GM12864 (cell line): ENCODE data around the gene KRTDAP.

Experiments used
- DNase-seq: peaks from one replicate; pipeline ENCODE4 v3.0.0-alpha.2; 2011; ENCODE audit warnings: low read depth
- H3K4me3 ChIP-seq: 2 replicates; pipeline ENCODE4 v1.5.1; 2011; ENCODE audit warnings: mild to moderate bottlenecking, low read depth, low read length, control low read depth
- CTCF ChIP-seq: IDR thresholded peaks from 2 replicates; pipeline ENCODE4 v1.5.1; 2011; ENCODE audit warnings: low read depth, mild to moderate bottlenecking, moderate library complexity, low read length, control low read depth, inconsistent platforms; ENCODE audit errors: missing control alignments

KRTDAP gene

DNA sequence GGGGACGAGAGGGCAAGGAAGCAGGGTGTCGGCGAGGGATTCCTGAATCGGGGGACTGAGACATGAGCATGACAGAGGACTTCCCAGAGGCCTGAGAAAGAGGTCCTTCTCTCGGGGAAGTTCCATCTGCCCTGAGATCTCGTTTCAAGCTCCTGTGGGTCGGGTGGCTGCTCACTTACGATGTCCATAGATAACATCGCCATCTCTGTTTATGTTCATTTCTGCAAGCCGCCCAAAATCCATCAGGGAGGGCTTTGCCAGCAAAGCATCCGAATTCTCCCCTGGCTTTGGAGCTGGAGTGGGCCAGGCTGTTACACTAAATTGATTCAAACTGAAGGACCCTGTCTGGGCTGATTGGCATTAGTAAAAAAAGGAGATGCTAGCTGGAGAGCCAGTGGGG lies 17.3 kb upstream of the KRTDAP start:
- H3K4me3 ChIP-seq: no peak overlapping the region
- no peak for TF ChIP-seq CTCF
- DNase-seq: no peak

- no peak for TF ChIP-seq CTCF
- no peak for DNase-seq
- no peak overlapping the region for H3K4me3 ChIP-seq
These were observed 15.7 kb upstream of the KRTDAP start for GRCh38 chr19:35506011-35506410.

DNA sequence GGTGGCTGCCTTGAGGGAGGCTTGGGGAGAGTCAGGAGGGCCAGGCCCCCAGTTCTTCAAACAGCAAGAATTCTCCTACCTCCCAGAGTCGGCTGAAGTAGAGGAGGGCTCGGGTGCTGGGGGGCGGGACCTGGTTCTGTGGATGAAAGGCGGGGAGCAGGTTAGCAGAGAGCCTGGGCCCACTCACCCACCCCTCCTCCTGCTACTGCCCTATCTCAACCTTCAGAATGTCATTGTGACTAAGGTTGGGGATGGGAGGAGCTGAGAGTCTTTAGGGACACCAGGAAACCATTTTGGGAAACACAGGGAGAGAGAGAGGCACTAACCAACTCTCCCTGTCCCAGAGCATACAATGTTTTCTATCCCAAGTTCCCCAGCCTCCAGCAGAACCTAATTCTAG lies 12.5 kb upstream of the KRTDAP start:
- no peak for TF ChIP-seq CTCF
- H3K4me3 ChIP-seq: no peak overlapping the region
- DNase-seq: no peak

DNA sequence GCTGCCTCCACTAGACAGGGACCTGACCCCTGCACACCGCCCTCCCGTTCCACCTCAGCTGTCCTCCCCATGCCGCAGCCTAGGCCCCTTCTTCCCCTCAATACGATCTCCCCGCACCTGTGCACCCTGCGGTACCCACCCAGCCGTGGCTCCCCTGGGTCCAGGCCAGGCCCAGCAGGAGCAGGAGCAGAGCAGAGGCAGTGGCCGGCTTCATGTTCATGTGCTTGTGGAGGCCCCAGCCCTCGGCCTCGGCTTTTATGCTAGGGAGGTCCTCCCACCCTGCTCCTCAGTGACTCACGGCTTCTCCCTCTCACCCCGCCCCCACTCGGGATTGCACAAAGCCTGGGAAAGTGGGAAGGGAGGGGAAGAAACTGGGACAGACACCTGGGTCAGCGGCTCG lies 11.4 kb upstream of the KRTDAP start:
- DNase-seq: no peak
- H3K4me3 ChIP-seq: no peak overlapping the region
- TF ChIP-seq CTCF: no peak

DNA sequence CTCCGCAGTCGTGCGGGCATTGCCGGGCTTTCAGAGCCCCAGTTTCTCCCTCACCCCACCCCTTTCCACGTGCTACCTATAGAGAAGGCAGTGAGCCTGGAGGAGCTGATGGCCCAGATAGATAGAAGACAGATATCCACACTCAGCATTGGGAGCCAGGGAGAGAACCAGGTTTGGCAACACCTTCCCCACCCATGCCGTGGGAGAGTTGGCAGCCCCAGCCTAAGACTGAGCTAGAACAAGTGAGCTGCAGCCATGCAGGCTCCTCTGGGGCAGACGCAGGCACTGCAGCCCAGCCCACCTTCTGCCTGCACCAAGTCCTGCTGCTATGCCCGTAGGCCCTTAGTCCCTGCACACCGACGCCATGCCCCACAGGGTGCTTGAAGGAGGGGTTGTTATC lies 10.3 kb upstream of the KRTDAP start:
- no peak overlapping the region for H3K4me3 ChIP-seq
- DNase-seq: no peak
- no peak for TF ChIP-seq CTCF

DNA sequence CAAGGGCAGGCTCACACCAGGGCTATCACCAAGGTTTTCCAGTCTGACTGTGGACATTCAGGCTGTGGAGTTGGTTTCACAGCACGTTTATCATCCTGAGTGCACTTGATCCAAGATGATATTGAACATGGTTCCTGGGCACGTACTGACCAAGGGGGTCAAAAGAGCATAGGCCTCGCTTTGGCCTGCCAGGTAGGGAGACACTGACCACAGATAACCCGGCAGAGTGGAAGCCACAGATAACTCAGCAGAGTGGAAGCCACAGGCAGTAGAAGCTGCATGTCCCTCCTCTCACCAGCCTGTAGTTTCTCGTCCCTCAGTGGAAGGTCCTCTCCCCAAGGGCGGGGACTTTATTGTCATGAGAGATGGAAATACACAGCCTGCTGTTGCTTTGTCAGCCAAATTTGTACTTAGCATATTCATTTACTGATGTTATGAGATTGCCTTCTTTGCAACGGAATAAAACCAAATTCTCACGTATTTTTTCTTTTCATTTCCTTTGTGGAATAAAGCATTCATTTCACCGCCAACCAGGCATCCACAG lies 8.8 kb upstream of the KRTDAP start:
- no peak for TF ChIP-seq CTCF
- no peak for DNase-seq
- H3K4me3 ChIP-seq: no peak overlapping the region

DNA sequence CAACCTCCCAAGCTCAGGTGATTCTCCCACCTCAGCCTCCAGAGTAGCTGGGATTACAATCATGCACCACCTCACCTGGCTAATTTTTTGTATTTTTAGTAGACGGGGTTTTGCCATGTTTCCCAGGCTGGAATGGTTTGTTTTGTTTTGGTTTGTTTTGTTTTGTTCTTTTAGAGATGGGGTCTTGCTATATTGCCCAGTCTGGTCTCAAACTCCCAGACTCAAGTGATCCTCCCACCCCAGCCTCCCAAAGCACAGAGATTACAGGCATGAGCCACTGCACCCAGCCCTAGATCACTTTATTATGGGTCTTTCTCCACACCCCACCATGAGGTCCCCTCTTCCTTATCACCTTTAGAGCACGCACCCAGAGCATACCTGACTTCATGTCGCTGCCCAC lies 8.0 kb upstream of the KRTDAP start:
- TF ChIP-seq CTCF: no peak
- no peak overlapping the region for H3K4me3 ChIP-seq
- no peak for DNase-seq
